MM.1S (cell line): ENCODE results near the gene POLR3B.
"Not testable (repeated sequence)": the region's sequence is repeated elsewhere in the genome, so short reads cannot be mapped to it uniquely, and the experiment has no call there.

ENCODE experiments used
- DNase-seq: peaks from one replicate; pipeline ENCODE4 v3.0.0-alpha.2; 2015
- H2AFZ ChIP-seq: fragments of 300-600 bp; sonication (generic); 2 replicates; pipeline ENCODE4 v1.6.0; 2016; ENCODE audit warnings: antibody characterized with exemption, low read length
- H3F3A ChIP-seq: fragments of 300-600 bp; sonication (generic); 2 replicates; pipeline ENCODE4 v1.6.1; 2016; ENCODE audit warnings: mild to moderate bottlenecking, antibody characterized with exemption, low read length, moderate library complexity, mixed read lengths; ENCODE audit not compliant: insufficient read depth
- H3K27ac ChIP-seq: fragments of 300-600 bp; sonication (generic); 2 replicates; pipeline ENCODE4 v1.5.1; 2016; ENCODE audit warnings: mild to moderate bottlenecking, low read length
- H3K27me3 ChIP-seq: fragments of 300-600 bp; sonication (generic); replicated peaks from 2 replicates; pipeline ENCODE4 v1.6.0; 2016; ENCODE audit warnings: low read length; ENCODE audit not compliant: insufficient read depth
- H3K36me3 ChIP-seq: fragments of 300-600 bp; sonication (generic); replicated peaks from 2 replicates; pipeline ENCODE4 v1.6.1; 2016; ENCODE audit warnings: mild to moderate bottlenecking, low read length, mixed read lengths; ENCODE audit not compliant: insufficient read depth
- H3K4me1 ChIP-seq: fragments of 300-600 bp; sonication (generic); 2 replicates; pipeline ENCODE4 v1.6.1; 2016; ENCODE audit warnings: low read length, mixed read lengths
- H3K4me2 ChIP-seq: fragments of 300-600 bp; sonication (generic); 2 replicates; pipeline ENCODE4 v1.6.0; 2016; ENCODE audit warnings: low read depth, low read length
- H3K4me3 ChIP-seq: fragments of 300-600 bp; sonication (generic); 2 replicates; pipeline ENCODE4 v1.5.1; 2016; ENCODE audit warnings: low read length, mixed read lengths
- H3K79me2 ChIP-seq: fragments of 300-600 bp; sonication (generic); 2 replicates; pipeline ENCODE4 v1.6.1; 2016; ENCODE audit warnings: mixed run types, low read length, mixed read lengths
- H3K9ac ChIP-seq: fragments of 300-600 bp; sonication (generic); 2 replicates; pipeline ENCODE4 v1.6.1; 2016; ENCODE audit warnings: low read length, mixed read lengths
- H3K9me2 ChIP-seq: fragments of 300-600 bp; sonication (generic); replicated peaks from 2 replicates; pipeline ENCODE4 v1.6.1; 2016; ENCODE audit warnings: mild to moderate bottlenecking, low read length, mixed read lengths; ENCODE audit not compliant: insufficient read depth
- H3K9me3 ChIP-seq: fragments of 300-600 bp; sonication (generic); replicated peaks from 2 replicates; pipeline ENCODE4 v1.6.1; 2016; ENCODE audit warnings: mild to moderate bottlenecking, low read length, mixed read lengths; ENCODE audit not compliant: insufficient read depth
- H4K20me1 ChIP-seq: fragments of 300-600 bp; sonication (generic); 2 replicates; pipeline ENCODE4 v1.6.1; 2016; ENCODE audit warnings: mild to moderate bottlenecking, low read length, moderate library complexity, mixed read lengths; ENCODE audit not compliant: insufficient read depth
- CTCF ChIP-seq: fragments of 300-600 bp; sonication (generic); IDR thresholded peaks from 2 replicates; pipeline ENCODE4 v1.5.1; 2016; ENCODE audit warnings: antibody characterized with exemption, low read length, mixed read lengths
- EZH2 ChIP-seq: fragments of 300-600 bp; sonication (generic); optimal IDR thresholded peaks from 2 replicates; pipeline ENCODE3; 2017; ENCODE audit warnings: low read depth, mild to moderate bottlenecking, antibody characterized with exemption, low read length, mixed read lengths
- EZH2phosphoT487 ChIP-seq: fragments of 300-600 bp; sonication (generic); IDR thresholded peaks from 2 replicates; pipeline ENCODE4 v1.6.1; 2018; ENCODE audit warnings: antibody characterized with exemption, low read length

The POLR3B gene

GRCh38 chr12:106378788-106379187 lies 21.2 kb downstream of the POLR3B start:
- Histone ChIP-seq H3K9me3 (no peaks in the 10 kb centered on the region), H3F3A (no peaks in the 10 kb centered on the region), H3K9ac (no peak overlapping the region), H4K20me1 (no peaks in the 10 kb centered on the region), H3K27ac (no peak overlapping the region), H3K4me2 (no peak overlapping the region), H3K9me2 (no peaks in the 10 kb centered on the region), H3K36me3 (no peaks in the 10 kb centered on the region), H3K4me3 (no peak overlapping the region), H3K27me3 (no peaks in the 10 kb centered on the region), H3K4me1 (no peaks in the 10 kb centered on the region), H2AFZ (no peak overlapping the region), H3K79me2 (no peaks in the 10 kb centered on the region)
- TF ChIP-seq EZH2 (no peak), EZH2phosphoT487 (no peak), CTCF (no peak)
- no peak for DNase-seq

GRCh38 chr12:106380954-106381353 lies 23.4 kb downstream of the POLR3B start:
- H4K20me1 ChIP-seq: no peaks in the 10 kb centered on the region
- DNase-seq: no peak
- H3F3A ChIP-seq: no peaks in the 10 kb centered on the region
- no peak overlapping the region for H3K4me2 ChIP-seq
- TF ChIP-seq EZH2 (no peak), CTCF (no peak), EZH2phosphoT487 (no peak)
- H3K4me3 ChIP-seq: no peak overlapping the region
- no peak overlapping the region for H3K27ac ChIP-seq
- no peaks in the 10 kb centered on the region for H3K27me3 ChIP-seq
- no peaks in the 10 kb centered on the region for H3K36me3 ChIP-seq
- H3K9me3 ChIP-seq: no peaks in the 10 kb centered on the region
- H3K4me1 ChIP-seq: no peaks in the 10 kb centered on the region
- H3K9me2 ChIP-seq: no peaks in the 10 kb centered on the region
- no peak overlapping the region for H3K9ac ChIP-seq
- H3K79me2 ChIP-seq: no peaks in the 10 kb centered on the region
- no peak overlapping the region for H2AFZ ChIP-seq

- not testable (repeated sequence) for H3K9ac ChIP-seq, H3K4me3 ChIP-seq, H3K36me3 ChIP-seq, H3K4me2 ChIP-seq, H3K4me1 ChIP-seq, H3F3A ChIP-seq, H3K27me3 ChIP-seq, H3K79me2 ChIP-seq, H3K27ac ChIP-seq, H3K9me3 ChIP-seq, H2AFZ ChIP-seq, H4K20me1 ChIP-seq, H3K9me2 ChIP-seq, DNase-seq
Observed at GRCh38 chr12:106381866-106382265, 24.3 kb downstream of the POLR3B start.

- Histone ChIP-seq H3K27ac (no peak overlapping the region), H3K79me2 (no peaks in the 10 kb centered on the region), H3K9ac (no peak overlapping the region), H3F3A (no peaks in the 10 kb centered on the region), H3K4me3 (no peak overlapping the region), H3K36me3 (no peaks in the 10 kb centered on the region; the same call in 1 of the 2 replicates), H3K9me3 (no peaks in the 10 kb centered on the region), H3K27me3 (no peaks in the 10 kb centered on the region), H3K4me1 (no peaks in the 10 kb centered on the region), H2AFZ (no peak overlapping the region), H4K20me1 (no peaks in the 10 kb centered on the region), H3K4me2 (no peak overlapping the region), H3K9me2 (no peaks in the 10 kb centered on the region)
- TF ChIP-seq EZH2: no peak
- no peak for TF ChIP-seq CTCF
- no peak for TF ChIP-seq EZH2phosphoT487
- no peak for DNase-seq
Observed at GRCh38 chr12:106386813-106387535, 29.4 kb downstream of the POLR3B start.
